ENCODE results near the gene SRGAP1. TPM values are rescaled to one million over a fixed set of nuclear protein-coding genes. Genes with fewer than 3 reads are reported as not detected.
A peak's percentile ranks its signal among the peaks of the same experiment; 100 is the strongest.

SRGAP1 gene
- total and polyA plus RNA-seq, 2 of the 4 experiments (the other 2 are of a cell fraction): 10.0 to 10.2 TPM

- Histone ChIP-seq H4K5ac (ENCODE audit: low read depth, low read length) (no peak overlapping the region), H3K4me1 (ENCODE audit: control insufficient read depth, insufficient read depth, low read length) (peaks cover 5% of the 10 kb centered on the region), H3K23ac (ENCODE audit: low read depth, low read length) (no peak overlapping the region), H3K27me3 (ENCODE audit: control insufficient read depth, insufficient read depth, low read length) (no peaks in the 10 kb centered on the region), H2AK5ac (ENCODE audit: low read depth, low read length) (no peak overlapping the region), H2BK5ac (ENCODE audit: low read depth, low read length, poor library complexity, severe bottlenecking) (no peak overlapping the region), H3K4ac (ENCODE audit: low read depth, low read length) (no peak overlapping the region), H3K18ac (ENCODE audit: low read depth, low read length) (no peak overlapping the region), H3K14ac (replicated peaks; ENCODE audit: low read depth, low read length) (no peak overlapping the region), H2BK15ac (ENCODE audit: low read depth, low read length) (no peak overlapping the region), H2BK120ac (ENCODE audit: low read depth, low read length) (no peak overlapping the region), H3K36me3 (ENCODE audit: control insufficient read depth, insufficient read depth, low read length) (no peaks in the 10 kb centered on the region; the same call in 1 of the 2 replicates), H3K4me3 (ENCODE audit: insufficient read depth, low read depth, low read length) (no peak overlapping the region), H3K9ac (ENCODE audit: low read depth, low read length) (no peak overlapping the region), H3K4me2 (ENCODE audit: low read depth, low read length) (no peak overlapping the region), H3K27ac (ENCODE audit: insufficient read depth, low read length) (no peak overlapping the region), H3K9me1 (ENCODE audit: insufficient read depth, low read length) (peaks cover 15% of the 10 kb centered on the region), H3K56ac (ENCODE audit: extremely low read depth, insufficient read depth, low read length) (no peak overlapping the region), H3K79me1 (ENCODE audit: low read depth in 1 of 2, low read length in 2 of 2) (peaks cover 22 to 67% of the 10 kb centered on the region in 2 experiments), H2BK20ac (ENCODE audit: low read depth, low read length) (no peak overlapping the region), H4K8ac (ENCODE audit: low read depth in 2 of 2, low read length in 2 of 2) (no peak overlapping the region), H4K20me1 (ENCODE audit: insufficient read depth, low read length) (peaks cover 8% of the 10 kb centered on the region; the same call in 1 of the 2 replicates), H3K9me3 (ENCODE audit: control insufficient read depth, insufficient read depth, low read length) (no peaks in the 10 kb centered on the region), H4K91ac (ENCODE audit: insufficient read depth, low read depth, low read length) (no peak overlapping the region), H2AFZ (replicated peaks; ENCODE audit: low read length, poor library complexity) (no peak overlapping the region), H2AK9ac (replicated peaks; ENCODE audit: low read depth, low read length, poor library complexity) (no peak overlapping the region)
- intact Hi-C loops (cut with micrococcal nuclease) (no loop called here), dilution Hi-C loops (cut with HindIII; ENCODE audit: low sequenced_read_pairs, unreplicated experiment) (no loop called here), in situ Hi-C loops (cut with MboI; ENCODE audit: low sequenced_read_pairs) (no loop called here)
- BruUV-seq (replicated peaks): no TSS peak
- DNase-seq (no peak), ATAC-seq (ENCODE audit: low read depth) (no peak)
- ChIA-PET CTCF (interaction anchor here (0.6 to 0.8 kb wide), 2 partner anchors 11 to 116 kb away, joined by 5 to 6 read pairs; no protein-coding TSS in a partner anchor), POLR2A (ENCODE audit: unreplicated experiment) (no interaction called here)
- no CpG with 5 or more reads among the region's 4 CpGs for WGBS, 2 experiments (ENCODE audit: extremely low coverage in 2 of 2, insufficient read length in 1 of 2)
- TF ChIP-seq CHD1 (IDR thresholded peaks at IDR 0.05; ENCODE audit: low read depth, low read length): no peak
- TF ChIP-seq MAFK (IDR thresholded peaks at IDR 0.05; ENCODE audit: low read depth, low read length): peak; percentile 66
- no peak for TF ChIP-seq POLR2A (IDR thresholded peaks at IDR 0.05; ENCODE audit: low read depth, low read length)
Observed at GRCh38 chr12:63976902-63977395, 132.4 kb downstream of the SRGAP1 start.
